ENCODE measurements around the gene ASIC3.

DNA sequence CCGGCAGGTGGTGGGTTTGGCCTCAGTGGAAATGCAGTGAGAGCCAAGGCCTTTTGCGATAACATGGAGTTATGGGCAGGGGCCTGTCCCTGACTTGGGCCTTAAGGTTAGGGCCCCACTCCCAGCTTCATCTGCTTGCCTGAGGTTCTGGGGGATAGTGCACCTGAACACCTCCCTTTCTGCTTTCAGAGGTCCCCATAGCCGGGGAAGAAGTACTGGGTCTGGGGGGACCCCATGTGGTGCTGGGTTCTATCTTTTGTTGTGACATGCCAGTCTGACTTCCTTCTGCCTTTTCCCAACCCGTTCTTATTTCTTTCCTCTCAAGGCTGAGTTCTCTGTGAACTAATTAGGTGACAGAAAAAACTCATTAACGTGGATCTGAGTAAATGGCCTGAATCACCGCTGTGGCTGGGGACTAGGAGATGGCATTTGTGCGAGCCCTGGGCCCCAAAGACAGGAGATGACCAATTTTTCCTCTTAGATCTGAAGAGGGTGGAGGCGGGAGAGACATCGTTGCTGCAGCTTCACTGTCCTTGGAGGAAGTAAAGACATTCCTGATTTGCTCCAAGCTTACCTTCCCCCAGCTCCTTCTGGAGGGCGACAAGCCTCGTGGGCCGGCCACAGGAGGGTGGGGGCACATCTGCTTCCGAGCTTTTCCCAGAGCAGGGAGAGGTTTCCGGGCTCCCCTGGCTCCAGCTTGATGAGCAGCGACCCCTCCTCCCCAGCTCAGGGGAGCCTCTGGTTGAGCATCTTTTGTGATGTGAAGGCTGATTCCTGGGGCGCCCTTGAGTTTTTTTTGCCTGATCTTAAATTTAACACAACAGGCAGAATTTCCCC is 39.9 kb downstream of the ASIC3 start:
- TF ChIP-seq, protein P1, sequence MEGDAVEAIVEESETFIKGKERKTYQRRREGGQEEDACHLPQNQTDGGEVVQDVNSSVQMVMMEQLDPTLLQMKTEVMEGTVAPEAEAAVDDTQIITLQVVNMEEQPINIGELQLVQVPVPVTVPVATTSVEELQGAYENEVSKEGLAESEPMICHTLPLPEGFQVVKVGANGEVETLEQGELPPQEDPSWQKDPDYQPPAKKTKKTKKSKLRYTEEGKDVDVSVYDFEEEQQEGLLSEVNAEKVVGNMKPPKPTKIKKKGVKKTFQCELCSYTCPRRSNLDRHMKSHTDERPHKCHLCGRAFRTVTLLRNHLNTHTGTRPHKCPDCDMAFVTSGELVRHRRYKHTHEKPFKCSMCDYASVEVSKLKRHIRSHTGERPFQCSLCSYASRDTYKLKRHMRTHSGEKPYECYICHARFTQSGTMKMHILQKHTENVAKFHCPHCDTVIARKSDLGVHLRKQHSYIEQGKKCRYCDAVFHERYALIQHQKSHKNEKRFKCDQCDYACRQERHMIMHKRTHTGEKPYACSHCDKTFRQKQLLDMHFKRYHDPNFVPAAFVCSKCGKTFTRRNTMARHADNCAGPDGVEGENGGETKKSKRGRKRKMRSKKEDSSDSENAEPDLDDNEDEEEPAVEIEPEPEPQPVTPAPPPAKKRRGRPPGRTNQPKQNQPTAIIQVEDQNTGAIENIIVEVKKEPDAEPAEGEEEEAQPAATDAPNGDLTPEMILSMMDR (IDR thresholded peaks at IDR 0.05) = no peak
- TF ChIP-seq POLR2A (IDR thresholded peaks at IDR 0.05) = no peak
